Mesendoderm (in vitro differentiated cells): Measurements from ENCODE around the gene PPFIA4.

Source experiments
- DNase-seq: peaks from one replicate; pipeline ENCODE4 v3.0.0; 2013
- H2AK5ac ChIP-seq: 2 replicates; pipeline ENCODE4 v1.6.1; 2013; ENCODE audit warnings: low read length, inconsistent platforms
- H2BK120ac ChIP-seq: 2 replicates; pipeline ENCODE4 v1.6.1; 2013; ENCODE audit warnings: low read depth, mild to moderate bottlenecking, low read length, moderate library complexity, mixed read lengths
- H2BK15ac ChIP-seq: replicated peaks from 2 replicates; pipeline ENCODE4 v1.6.1; 2013; ENCODE audit warnings: low read depth, mild to moderate bottlenecking, moderate library complexity
- H2BK5ac ChIP-seq: 2 replicates; pipeline ENCODE4 v1.6.1; 2013; ENCODE audit warnings: low read length, inconsistent platforms
- H3K18ac ChIP-seq: 2 replicates; pipeline ENCODE4 v1.6.1; 2013; ENCODE audit warnings: mild to moderate bottlenecking, low read length, mixed read lengths
- H3K23ac ChIP-seq: one replicate; pipeline ENCODE4 v1.6.1; 2013; ENCODE audit warnings: low read length
- H3K27ac ChIP-seq: 2 replicates; pipeline ENCODE4 v1.5.1; 2013; ENCODE audit warnings: low read depth, mild to moderate bottlenecking, inconsistent platforms, low read length, moderate library complexity
- H3K27me3 ChIP-seq: 2 replicates; pipeline ENCODE4 v1.6.1; 2013; ENCODE audit warnings: low read length, control low read depth, mild to moderate bottlenecking, inconsistent platforms; ENCODE audit not compliant: insufficient read depth, poor library complexity
- H3K36me3 ChIP-seq: 2 replicates; pipeline ENCODE4 v1.6.1; 2013; ENCODE audit warnings: low read length, inconsistent platforms; ENCODE audit not compliant: control insufficient read depth, insufficient read depth
- H3K4ac ChIP-seq: one replicate; pipeline ENCODE4 v1.6.1; 2013; ENCODE audit warnings: low read depth, mild to moderate bottlenecking, low read length, moderate library complexity
- H3K4me1 ChIP-seq: 2 replicates; pipeline ENCODE4 v1.6.1; 2013; ENCODE audit warnings: low read depth, low read length, inconsistent platforms; ENCODE audit not compliant: control insufficient read depth
- H3K4me2 ChIP-seq: 2 replicates; pipeline ENCODE4 v1.6.1; 2013; ENCODE audit warnings: low read length
- H3K4me3 ChIP-seq: 2 replicates; pipeline ENCODE4 v1.5.1; 2013; ENCODE audit warnings: mild to moderate bottlenecking, low read length
- H3K56ac ChIP-seq: one replicate; pipeline ENCODE4 v1.6.1; 2013; ENCODE audit warnings: low read length
- H3K79me1 ChIP-seq: 2 replicates; pipeline ENCODE4 v1.6.1; 2013; ENCODE audit warnings: low read length, inconsistent platforms
- H3K79me2 ChIP-seq: 2 replicates; pipeline ENCODE4 v1.6.1; 2013; ENCODE audit warnings: mild to moderate bottlenecking, low read length; ENCODE audit not compliant: control insufficient read depth, insufficient read depth
- H3K9ac ChIP-seq: 2 replicates; pipeline ENCODE4 v1.6.1; 2013; ENCODE audit warnings: low read length, inconsistent platforms
- H4K5ac ChIP-seq: one replicate; pipeline ENCODE4 v1.6.1; 2013; ENCODE audit warnings: low read length
- H4K8ac ChIP-seq: one replicate; pipeline ENCODE4 v1.6.1; 2013; ENCODE audit warnings: low read depth, mild to moderate bottlenecking, control low read depth, low read length, moderate library complexity
- WGBS: extraction: QIAGEN DNeasy Blood & Tissue Kit; methylation state at CpG from one replicate; pipeline ENCODE4 v1.1.7; 2013; ENCODE audit warnings: low lambda C conversion rate, missing lambda C conversion rate; ENCODE audit not compliant: insufficient coverage; ENCODE audit errors: extremely low coverage; 5-methylcytosine and 5-hydroxymethylcytosine counted together

Gene PPFIA4

GRCh38 chr1:203069030-203069747 is 42.9 kb downstream of the PPFIA4 start:
- DNase-seq = no peak
- Histone ChIP-seq H3K18ac (no peak overlapping the region), H3K4me3 (no peak overlapping the region), H2BK15ac (no peak overlapping the region), H3K4ac (no peak overlapping the region), H2BK120ac (no peak overlapping the region), H2AK5ac (no peak overlapping the region), H3K4me1 (no peaks in the 10 kb centered on the region), H3K56ac (no peak overlapping the region), H3K27ac (no peak overlapping the region), H3K79me1 (no peaks in the 10 kb centered on the region), H2BK5ac (no peak overlapping the region), H3K79me2 (no peaks in the 10 kb centered on the region), H3K23ac (no peak overlapping the region), H4K8ac (no peak overlapping the region), H3K9ac (no peak overlapping the region), H3K27me3 (no peaks in the 10 kb centered on the region), H4K5ac (no peak overlapping the region), H3K4me2 (no peak overlapping the region), H3K36me3 (no peaks in the 10 kb centered on the region)
- no CpG with 5 or more reads among the region's 4 CpGs for WGBS

- Histone ChIP-seq H2BK120ac (no peak overlapping the region), H2AK5ac (no peak overlapping the region)
These were observed 45.8 kb downstream of the PPFIA4 start for GRCh38 chr1:203072002-203072602.

GRCh38 chr1:203072911-203073310 is 46.6 kb downstream of the PPFIA4 start:
- Histone ChIP-seq H3K27me3 (no peaks in the 10 kb centered on the region), H3K27ac (no peak overlapping the region), H3K23ac (no peak overlapping the region), H3K79me1 (no peaks in the 10 kb centered on the region), H3K4me2 (no peak overlapping the region), H3K56ac (no peak overlapping the region), H3K18ac (no peak overlapping the region), H3K9ac (no peak overlapping the region), H3K4me1 (no peaks in the 10 kb centered on the region), H2AK5ac (no peak overlapping the region), H4K5ac (no peak overlapping the region), H3K79me2 (no peaks in the 10 kb centered on the region), H3K36me3 (no peaks in the 10 kb centered on the region), H2BK15ac (no peak overlapping the region), H4K8ac (no peak overlapping the region), H3K4ac (no peak overlapping the region), H3K4me3 (no peak overlapping the region), H2BK120ac (no peak overlapping the region), H2BK5ac (no peak overlapping the region)
- WGBS = no CpG with 5 or more reads among the region's 3 CpGs
- no peak for DNase-seq

More at GRCh38 chr1:203072002-203072602, 45.8 kb downstream of the PPFIA4 start:
- Histone ChIP-seq H2BK15ac (no peak overlapping the region), H4K8ac (no peak overlapping the region), H3K56ac (no peak overlapping the region), H3K4me3 (no peak overlapping the region), H3K79me2 (no peaks in the 10 kb centered on the region), H2BK5ac (no peak overlapping the region), H3K9ac (no peak overlapping the region), H3K27me3 (no peaks in the 10 kb centered on the region), H3K27ac (no peak overlapping the region), H3K23ac (no peak overlapping the region), H3K18ac (no peak overlapping the region), H4K5ac (no peak overlapping the region), H3K79me1 (no peaks in the 10 kb centered on the region), H3K4ac (no peak overlapping the region), H3K36me3 (no peaks in the 10 kb centered on the region), H3K4me2 (no peak overlapping the region), H3K4me1 (no peaks in the 10 kb centered on the region)
- whole genome bisulfite sequencing = no CpG with 5 or more reads among the region's 7 CpGs
- peak; percentile 45 for DNase-seq

- no peaks in the 10 kb centered on the region for H3K79me2 ChIP-seq
These were observed 47.2 kb downstream of the PPFIA4 start for GRCh38 chr1:203073469-203073868.

GRCh38 chr1:203074610-203075009 is 48.3 kb downstream of the PPFIA4 start:
- no peak overlapping the region for H2BK120ac ChIP-seq
- H3K79me2 ChIP-seq = no peaks in the 10 kb centered on the region
- H3K79me1 ChIP-seq = no peaks in the 10 kb centered on the region
- no peak overlapping the region for H3K56ac ChIP-seq
- no peak overlapping the region for H3K23ac ChIP-seq
- H3K27ac ChIP-seq = no peak overlapping the region
- no peak overlapping the region for H3K4me3 ChIP-seq
- H3K4me1 ChIP-seq = no peaks in the 10 kb centered on the region
- no peak overlapping the region for H4K5ac ChIP-seq
- no peak overlapping the region for H3K18ac ChIP-seq
- no peaks in the 10 kb centered on the region for H3K27me3 ChIP-seq
- no peak overlapping the region for H2BK15ac ChIP-seq
- H3K4ac ChIP-seq = no peak overlapping the region
- H2AK5ac ChIP-seq = no peak overlapping the region
- H3K36me3 ChIP-seq = no peaks in the 10 kb centered on the region
- H3K9ac ChIP-seq = no peak overlapping the region
- no peak overlapping the region for H3K4me2 ChIP-seq
- no peak overlapping the region for H4K8ac ChIP-seq
- H2BK5ac ChIP-seq = no peak overlapping the region
- no peak for DNase-seq

More at GRCh38 chr1:203073469-203073868, 47.2 kb downstream of the PPFIA4 start:
- no peaks in the 10 kb centered on the region for H3K4me1 ChIP-seq
- H3K27me3 ChIP-seq = no peaks in the 10 kb centered on the region
- H4K5ac ChIP-seq = no peak overlapping the region
- H3K4me2 ChIP-seq = no peak overlapping the region
- no peak overlapping the region for H3K27ac ChIP-seq
- no CpG with 5 or more reads among the region's 2 CpGs for WGBS
- no peak overlapping the region for H3K56ac ChIP-seq
- no peak overlapping the region for H3K18ac ChIP-seq
- no peak overlapping the region for H3K4me3 ChIP-seq
- H4K8ac ChIP-seq = no peak overlapping the region
- no peak for DNase-seq
- H3K79me1 ChIP-seq = no peaks in the 10 kb centered on the region
- H2BK120ac ChIP-seq = no peak overlapping the region
- no peak overlapping the region for H3K23ac ChIP-seq
- no peak overlapping the region for H2AK5ac ChIP-seq
- H3K36me3 ChIP-seq = no peaks in the 10 kb centered on the region
- no peak overlapping the region for H3K4ac ChIP-seq
- no peak overlapping the region for H3K9ac ChIP-seq
- H2BK5ac ChIP-seq = no peak overlapping the region
- H2BK15ac ChIP-seq = no peak overlapping the region
